GM08714 (cell line): ENCODE data around the gene PAMR1.

Experiments
- H3K4me3 ChIP-seq: fragments of 200-500 bp; sonication (Bioruptor generic); 2 replicates; pipeline ENCODE4 v1.5.1; 2014; ENCODE audit warnings: mild to moderate bottlenecking, low read length, inconsistent platforms
- ZNF274 ChIP-seq: IDR thresholded peaks from 2 replicates; pipeline ENCODE4 v1.6.1; 2012; ENCODE audit warnings: mild to moderate bottlenecking, low read depth, low read length

Gene PAMR1

GRCh38 chr11:35470616-35471015 lies 54.8 kb downstream of the PAMR1 start:
- no peak overlapping the region for H3K4me3 ChIP-seq
- TF ChIP-seq ZNF274: no peak

GRCh38 chr11:35466058-35466457 lies 59.4 kb downstream of the PAMR1 start:
- H3K4me3 ChIP-seq: no peak overlapping the region
- TF ChIP-seq ZNF274: no peak

GRCh38 chr11:35464308-35464707 lies 61.1 kb downstream of the PAMR1 start:
- no peak for TF ChIP-seq ZNF274

GRCh38 chr11:35463331-35463751 lies 62.1 kb downstream of the PAMR1 start:
- H3K4me3 ChIP-seq: no peak overlapping the region
- TF ChIP-seq ZNF274: no peak

More at GRCh38 chr11:35464308-35464707, 61.1 kb downstream of the PAMR1 start:
- H3K4me3 ChIP-seq: no peak overlapping the region

- H3K4me3 ChIP-seq: no peak overlapping the region
- no peak for TF ChIP-seq ZNF274
Measured at GRCh38 chr11:35461917-35462538, 63.4 kb downstream of the PAMR1 start.

- no peak overlapping the region for H3K4me3 ChIP-seq
- TF ChIP-seq ZNF274: no peak
Measured at GRCh38 chr11:35459489-35459888, 65.9 kb downstream of the PAMR1 start.

- no peak for TF ChIP-seq ZNF274
- H3K4me3 ChIP-seq: no peak overlapping the region
Measured at GRCh38 chr11:35458846-35459245, 66.6 kb downstream of the PAMR1 start.

GRCh38 chr11:35454362-35454761 lies 71.1 kb downstream of the PAMR1 start:
- H3K4me3 ChIP-seq: no peak overlapping the region
- TF ChIP-seq ZNF274: no peak

- TF ChIP-seq ZNF274: no peak
- no peak overlapping the region for H3K4me3 ChIP-seq
Measured at GRCh38 chr11:35436581-35437250, 88.7 kb downstream of the PAMR1 start.

GRCh38 chr11:35433588-35433987 lies 91.8 kb downstream of the PAMR1 start:
- no peak for TF ChIP-seq ZNF274
- H3K4me3 ChIP-seq: no peak overlapping the region

GRCh38 chr11:35432464-35432863 lies 93.0 kb downstream of the PAMR1 start:
- TF ChIP-seq ZNF274: no peak
- H3K4me3 ChIP-seq: no peak overlapping the region

- no peak overlapping the region for H3K4me3 ChIP-seq
- no peak for TF ChIP-seq ZNF274
Measured at GRCh38 chr11:35427071-35427470, 98.3 kb downstream of the PAMR1 start.

GRCh38 chr11:35426351-35426750 lies 99.1 kb downstream of the PAMR1 start:
- H3K4me3 ChIP-seq: no peak overlapping the region
- TF ChIP-seq ZNF274: no peak

- H3K4me3 ChIP-seq: no peak overlapping the region
- no peak for TF ChIP-seq ZNF274
Measured at GRCh38 chr11:35425603-35426212, 99.7 kb downstream of the PAMR1 start.
